ENCODE data around the gene KCNJ12.
A peak's percentile ranks its signal among the peaks of the same experiment; 100 is the strongest.

Gene KCNJ12

DNA sequence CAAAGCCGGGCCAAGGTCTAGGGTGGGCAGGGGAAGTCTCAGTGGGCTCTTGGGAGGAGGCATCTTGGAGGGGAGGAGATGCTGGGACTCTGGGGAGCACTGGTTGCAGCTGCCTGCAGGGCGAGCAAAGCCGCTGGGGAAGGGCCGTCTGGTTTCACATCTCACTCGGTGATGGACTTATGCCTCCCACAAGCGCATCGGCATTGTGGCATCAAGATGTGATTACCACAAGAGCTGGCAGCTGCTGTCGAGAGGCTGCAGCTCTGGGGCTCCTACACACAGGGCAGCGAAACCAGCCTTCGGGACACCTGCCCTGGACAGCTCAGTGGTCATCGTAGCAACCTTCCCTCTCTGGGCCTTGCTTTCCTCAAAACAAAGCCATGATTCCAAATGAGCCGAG is 3.1 kb upstream of the KCNJ12 start:
- no peak overlapping the region for H3K4me3 ChIP-seq (ENCODE audit: low read length)
- no peaks in the 10 kb centered on the region for H3K9me3 ChIP-seq (ENCODE audit: control insufficient read depth, low read depth, low read length)
- H3K27me3 ChIP-seq (ENCODE audit: control insufficient read depth, insufficient read depth, low read length), result peaks cover 43% of the 10 kb centered on the region
- H3K4me1 ChIP-seq (ENCODE audit: control insufficient read depth, low read depth, low read length), result peaks cover 16% of the 10 kb centered on the region
- H3K27ac ChIP-seq (ENCODE audit: low read length), result no peak overlapping the region
- H3K36me3 ChIP-seq (ENCODE audit: control insufficient read depth, low read depth, low read length), result no peaks in the 10 kb centered on the region
- H3K9ac ChIP-seq (ENCODE audit: low read length), result no peak overlapping the region

DNA sequence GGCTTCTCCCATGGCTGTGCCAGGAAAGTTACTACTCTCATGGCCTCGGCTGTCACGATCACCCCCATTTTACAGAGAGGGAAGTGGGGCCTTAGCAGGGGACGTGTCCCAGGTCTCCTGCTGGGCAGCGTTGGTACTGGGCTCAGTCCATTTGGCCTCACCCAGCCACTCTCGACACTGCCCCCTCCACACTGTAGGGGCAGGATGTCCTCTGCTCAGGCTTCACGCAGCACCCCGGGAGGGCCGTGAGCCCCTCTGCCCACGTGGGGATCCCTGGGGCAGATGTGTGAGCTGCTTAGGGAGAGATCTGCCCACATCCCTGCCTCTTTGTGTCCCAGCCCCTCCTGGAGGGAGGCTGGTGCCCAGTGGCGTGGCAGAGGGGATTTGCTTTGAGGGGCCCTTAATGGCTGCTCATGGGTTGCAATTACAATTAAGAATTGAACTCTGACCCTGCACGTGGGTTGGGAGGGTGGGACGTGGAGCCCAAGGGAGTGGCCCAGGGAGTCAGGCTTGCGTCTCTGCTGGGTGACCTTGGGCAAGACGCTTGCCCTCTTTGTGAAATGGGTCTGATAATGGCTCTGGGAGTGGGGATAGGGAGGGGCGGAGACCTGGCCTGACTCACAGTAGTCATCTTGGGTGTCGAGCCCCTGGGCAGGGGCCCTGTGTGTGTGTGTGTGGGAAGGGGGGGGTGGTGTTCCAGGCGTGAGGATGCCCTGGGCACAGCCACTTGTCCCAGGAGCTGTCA is 2.3 kb upstream of the KCNJ12 start:
- no peak overlapping the region for H3K4me3 ChIP-seq (ENCODE audit: low read length)
- no peaks in the 10 kb centered on the region for H3K36me3 ChIP-seq (ENCODE audit: control insufficient read depth, low read depth, low read length)
- H3K9me3 ChIP-seq (ENCODE audit: control insufficient read depth, low read depth, low read length), result no peaks in the 10 kb centered on the region
- H3K27me3 ChIP-seq (ENCODE audit: control insufficient read depth, insufficient read depth, low read length), result peaks cover 52% of the 10 kb centered on the region
- no peak overlapping the region for H3K9ac ChIP-seq (ENCODE audit: low read length)
- peaks cover 16% of the 10 kb centered on the region for H3K4me1 ChIP-seq (ENCODE audit: control insufficient read depth, low read depth, low read length)
- no peak overlapping the region for H3K27ac ChIP-seq (ENCODE audit: low read length)

DNA sequence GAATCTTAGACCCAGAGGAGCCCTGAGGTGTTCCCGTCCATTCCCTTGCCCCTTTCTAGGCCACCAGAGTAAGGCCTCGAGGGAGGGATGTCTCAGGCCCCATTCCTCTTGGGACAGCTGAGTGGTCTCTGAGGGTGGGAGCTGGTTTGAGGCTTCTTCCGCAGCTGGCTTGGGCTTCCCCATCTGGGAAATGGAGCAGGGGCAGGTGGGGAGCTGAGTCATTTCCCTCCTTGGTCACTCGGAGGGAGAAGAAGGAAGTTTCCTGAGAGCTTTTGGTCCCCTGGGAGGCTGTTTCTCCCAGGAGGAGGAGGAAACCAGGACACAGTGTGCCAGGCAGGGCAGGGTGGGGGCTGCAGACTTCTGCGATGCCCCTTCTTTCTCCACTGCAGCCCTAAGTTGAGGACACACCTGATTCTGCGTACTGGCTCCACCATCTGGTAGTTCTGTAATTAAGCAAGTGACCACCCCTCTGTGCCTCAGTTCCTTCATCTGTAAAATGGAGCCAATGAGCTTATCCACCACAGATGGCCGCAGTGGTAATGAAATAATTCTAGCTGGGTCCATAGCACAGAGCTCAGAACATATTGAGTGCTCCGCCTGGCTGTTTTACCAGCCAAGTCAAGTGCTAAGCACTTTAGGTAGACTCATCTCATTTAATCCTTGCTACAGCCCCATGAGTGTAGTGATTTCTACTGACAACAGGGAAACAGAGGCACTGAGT is 1.6 kb upstream of the KCNJ12 start:
- Histone ChIP-seq H3K4me3 (ENCODE audit: low read length) (no peak overlapping the region), H3K9ac (ENCODE audit: low read length) (no peak overlapping the region), H3K36me3 (ENCODE audit: control insufficient read depth, low read depth, low read length) (no peaks in the 10 kb centered on the region), H3K4me1 (ENCODE audit: control insufficient read depth, low read depth, low read length) (peaks cover 16% of the 10 kb centered on the region), H3K27ac (ENCODE audit: low read length) (no peak overlapping the region), H3K27me3 (ENCODE audit: control insufficient read depth, insufficient read depth, low read length) (peaks cover 54% of the 10 kb centered on the region), H3K9me3 (ENCODE audit: control insufficient read depth, low read depth, low read length) (no peaks in the 10 kb centered on the region)

DNA sequence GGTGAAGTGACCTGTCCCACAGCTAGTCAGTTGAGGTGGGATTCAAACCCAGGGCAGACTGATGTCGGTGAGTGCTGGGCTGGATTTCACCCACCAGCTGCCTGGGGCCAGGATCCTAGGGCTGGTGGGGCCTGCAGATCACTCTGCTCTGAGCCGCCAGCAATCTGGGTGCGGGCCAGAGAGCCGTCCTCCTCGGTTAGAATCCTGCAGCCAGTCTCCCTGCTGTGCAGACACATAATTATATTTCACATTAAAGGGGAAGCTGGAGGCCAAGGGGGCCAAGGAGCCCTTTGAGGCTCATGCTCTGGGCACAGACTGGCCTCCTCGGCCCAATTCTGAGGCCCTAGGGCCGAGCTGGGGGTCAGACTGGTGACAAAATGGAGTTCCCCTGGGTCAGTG is 996 bp upstream of the KCNJ12 start:
- H3K27ac ChIP-seq (ENCODE audit: low read length), result no peak overlapping the region
- H3K9me3 ChIP-seq (ENCODE audit: control insufficient read depth, low read depth, low read length), result no peaks in the 10 kb centered on the region
- no peaks in the 10 kb centered on the region for H3K36me3 ChIP-seq (ENCODE audit: control insufficient read depth, low read depth, low read length)
- H3K4me3 ChIP-seq (ENCODE audit: low read length), result no peak overlapping the region
- H3K9ac ChIP-seq (ENCODE audit: low read length), result no peak overlapping the region
- peaks cover 54% of the 10 kb centered on the region for H3K27me3 ChIP-seq (ENCODE audit: control insufficient read depth, insufficient read depth, low read length)
- peaks cover 14% of the 10 kb centered on the region for H3K4me1 ChIP-seq (ENCODE audit: control insufficient read depth, low read depth, low read length)

DNA sequence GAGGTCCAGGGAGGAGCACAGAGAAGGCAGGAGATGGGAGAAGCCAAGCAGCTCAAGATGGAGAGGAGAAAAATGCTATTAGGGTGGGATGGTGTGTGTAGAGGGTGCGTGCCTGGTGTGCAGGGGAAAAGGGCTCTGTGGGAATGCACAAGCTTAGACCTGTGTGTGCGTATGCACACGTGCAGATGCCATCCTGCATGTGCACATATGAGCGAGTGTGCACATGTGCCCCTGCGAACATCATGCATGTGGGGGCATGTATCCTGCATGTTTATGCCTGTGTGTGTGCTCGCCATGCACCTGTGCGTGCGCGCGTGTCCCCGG is 438 bp upstream of the KCNJ12 start:
- Histone ChIP-seq H3K9me3 (ENCODE audit: control insufficient read depth, low read depth, low read length) (no peaks in the 10 kb centered on the region), H3K36me3 (ENCODE audit: control insufficient read depth, low read depth, low read length) (no peaks in the 10 kb centered on the region), H3K4me1 (ENCODE audit: control insufficient read depth, low read depth, low read length) (peaks cover 8% of the 10 kb centered on the region), H3K27ac (ENCODE audit: low read length) (no peak overlapping the region), H3K9ac (ENCODE audit: low read length) (no peak overlapping the region), H3K27me3 (ENCODE audit: control insufficient read depth, insufficient read depth, low read length) (peaks cover 54% of the 10 kb centered on the region), H3K4me3 (ENCODE audit: low read length) (peak overlapping the region; percentile 59)

DNA sequence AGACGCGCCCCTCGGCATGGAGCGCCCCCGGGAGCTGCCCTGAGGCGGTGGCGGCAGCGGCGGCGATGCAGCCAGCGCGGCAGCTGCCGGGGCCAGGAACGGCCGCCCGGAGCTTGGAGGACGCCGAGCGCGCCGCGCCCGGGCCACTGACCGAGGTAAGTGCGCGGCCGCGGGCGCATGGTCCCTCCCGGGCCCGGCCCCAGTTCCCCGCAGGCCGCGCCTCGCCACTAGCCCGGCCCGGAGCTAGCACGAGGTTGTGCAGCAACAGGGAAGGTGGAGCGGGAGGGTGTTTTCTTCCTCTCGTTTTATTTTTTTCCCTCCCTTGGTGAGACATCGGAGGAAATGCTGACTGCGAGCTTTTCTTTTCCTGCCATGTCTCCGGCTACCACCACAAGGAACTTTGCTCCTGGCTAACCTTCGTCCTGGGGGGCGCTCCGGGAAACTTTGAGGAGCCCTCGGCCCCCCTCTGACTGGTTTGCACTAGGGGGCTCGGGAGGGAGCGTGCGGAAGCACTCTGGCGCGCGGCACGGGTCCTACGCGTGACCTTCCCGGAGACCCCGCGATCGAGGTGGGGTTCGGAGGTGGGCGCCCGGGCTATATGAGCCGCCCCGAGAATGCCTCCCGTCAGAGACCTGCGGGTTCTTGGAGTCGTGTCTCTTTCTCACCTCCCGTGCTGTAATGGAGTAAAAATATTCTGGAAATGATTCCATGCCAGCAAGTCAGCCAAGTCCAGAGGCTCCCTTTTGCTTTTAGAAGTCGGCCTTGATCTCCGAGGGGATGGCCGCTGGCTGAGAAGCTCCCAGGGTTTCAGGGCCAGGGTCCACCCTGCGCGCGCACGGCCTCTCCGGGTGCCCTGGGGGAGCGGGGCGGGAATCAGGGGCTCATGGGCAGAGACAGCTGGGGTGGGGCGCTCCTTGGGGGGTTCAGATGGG is 868 bp downstream of the KCNJ12 start:
- Histone ChIP-seq H3K4me1 (ENCODE audit: control insufficient read depth, low read depth, low read length) (peaks cover 4% of the 10 kb centered on the region), H3K27ac (ENCODE audit: low read length) (no peak overlapping the region), H3K27me3 (ENCODE audit: control insufficient read depth, insufficient read depth, low read length) (peaks cover 54% of the 10 kb centered on the region), H3K36me3 (ENCODE audit: control insufficient read depth, low read depth, low read length) (no peaks in the 10 kb centered on the region), H3K9ac (ENCODE audit: low read length) (no peak overlapping the region), H3K4me3 (ENCODE audit: low read length) (peak overlapping the region; percentile 59), H3K9me3 (ENCODE audit: control insufficient read depth, low read depth, low read length) (no peaks in the 10 kb centered on the region)

DNA sequence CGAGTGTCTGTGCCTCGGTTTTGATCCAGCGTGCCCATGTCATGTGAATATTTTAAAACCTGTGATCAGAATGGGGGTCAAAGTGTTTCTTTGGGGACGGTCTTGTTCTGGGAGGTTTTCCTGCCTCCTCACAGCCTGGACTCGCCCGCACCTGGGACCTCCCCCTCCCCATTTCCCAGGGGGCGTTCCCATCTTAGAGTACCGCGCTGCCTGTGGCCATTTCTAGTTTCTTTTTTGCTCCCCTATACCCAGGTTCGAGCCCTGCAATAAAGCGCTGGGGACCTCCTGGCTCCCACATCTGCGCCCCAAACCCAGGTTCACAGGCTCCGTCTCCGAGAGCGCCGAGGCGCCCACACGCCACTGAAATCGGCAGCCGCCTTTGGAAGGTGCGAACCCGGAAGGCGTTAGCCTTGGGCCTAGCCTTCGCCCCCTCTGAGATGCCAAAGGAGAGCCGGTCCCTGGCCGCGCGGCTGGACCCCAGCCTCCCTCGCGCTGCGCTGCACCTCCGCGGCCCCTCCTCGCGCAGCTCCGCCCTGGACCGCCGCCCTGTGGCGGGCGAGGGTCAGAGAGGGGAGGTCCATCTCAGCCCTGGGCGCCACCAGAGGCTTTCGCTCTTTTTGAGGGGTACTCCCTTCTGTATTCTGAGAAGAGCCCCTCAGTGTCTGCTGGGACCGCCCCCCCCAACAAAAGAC is 1.7 kb downstream of the KCNJ12 start:
- Histone ChIP-seq H3K36me3 (ENCODE audit: control insufficient read depth, low read depth, low read length) (no peaks in the 10 kb centered on the region), H3K4me1 (ENCODE audit: control insufficient read depth, low read depth, low read length) (peaks cover 4% of the 10 kb centered on the region), H3K9me3 (ENCODE audit: control insufficient read depth, low read depth, low read length) (no peaks in the 10 kb centered on the region), H3K27ac (ENCODE audit: low read length) (no peak overlapping the region), H3K9ac (ENCODE audit: low read length) (no peak overlapping the region), H3K27me3 (ENCODE audit: control insufficient read depth, insufficient read depth, low read length) (peaks cover 54% of the 10 kb centered on the region), H3K4me3 (ENCODE audit: low read length) (peak overlapping the region; percentile 59)

DNA sequence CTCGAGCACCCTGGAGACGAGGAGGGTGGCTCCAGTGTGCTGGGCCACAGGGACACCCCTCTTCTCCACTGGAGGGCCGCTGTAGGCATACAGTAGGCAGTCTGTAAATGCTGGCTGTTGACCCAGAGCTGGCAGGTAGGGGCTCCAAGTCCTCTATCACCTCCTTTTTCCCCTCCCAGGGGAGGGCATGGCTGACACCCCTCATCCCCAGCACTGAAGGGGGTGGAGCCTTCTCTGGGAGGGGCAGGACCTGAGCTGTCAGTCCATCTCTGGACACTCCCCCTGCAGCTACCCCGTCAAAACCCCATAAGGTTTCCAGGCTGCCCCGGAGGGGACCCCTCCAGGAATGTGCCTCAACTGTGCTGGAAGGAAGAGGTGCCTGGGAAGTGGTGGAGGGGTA is 2.4 kb downstream of the KCNJ12 start:
- no peak overlapping the region for H3K27ac ChIP-seq (ENCODE audit: low read length)
- H3K27me3 ChIP-seq (ENCODE audit: control insufficient read depth, insufficient read depth, low read length), result peaks cover 50% of the 10 kb centered on the region
- no peaks in the 10 kb centered on the region for H3K36me3 ChIP-seq (ENCODE audit: control insufficient read depth, low read depth, low read length)
- H3K4me1 ChIP-seq (ENCODE audit: control insufficient read depth, low read depth, low read length), result peaks cover 4% of the 10 kb centered on the region
- H3K4me3 ChIP-seq (ENCODE audit: low read length), result peak overlapping the region; percentile 59
- H3K9ac ChIP-seq (ENCODE audit: low read length), result no peak overlapping the region
- H3K9me3 ChIP-seq (ENCODE audit: control insufficient read depth, low read depth, low read length), result no peaks in the 10 kb centered on the region

DNA sequence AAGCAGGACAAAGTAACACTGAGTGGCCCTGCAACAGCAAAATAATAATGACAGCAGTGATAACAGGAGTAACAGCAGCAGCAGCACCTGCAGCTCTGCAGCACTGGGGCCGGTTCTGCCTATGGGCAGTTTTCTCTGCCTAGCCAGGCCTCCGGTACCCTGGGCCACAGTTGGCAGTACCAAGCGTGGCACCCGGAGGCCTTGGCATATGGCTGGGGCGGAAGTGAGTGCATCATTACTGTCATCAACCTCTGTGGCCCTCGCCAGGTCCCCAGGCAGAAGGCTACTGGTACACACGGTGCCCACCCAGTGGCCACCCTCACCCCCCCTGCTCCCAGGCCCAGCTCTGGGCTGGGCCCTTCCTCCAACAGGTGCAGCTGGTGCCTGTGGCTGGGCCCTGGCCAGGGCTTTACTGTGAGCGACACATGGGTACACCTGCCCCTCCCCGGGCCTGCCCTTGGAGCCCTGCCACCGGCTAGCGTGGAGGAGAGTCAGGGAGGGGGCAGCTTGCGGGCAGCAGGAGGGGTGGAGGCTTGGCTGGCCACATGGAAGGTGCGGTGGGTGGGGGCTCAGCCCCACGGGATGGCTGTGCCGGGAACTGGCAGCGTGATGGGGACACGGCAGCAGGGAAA is 3.0 kb downstream of the KCNJ12 start:
- Histone ChIP-seq H3K36me3 (ENCODE audit: control insufficient read depth, low read depth, low read length) (no peaks in the 10 kb centered on the region), H3K4me1 (ENCODE audit: control insufficient read depth, low read depth, low read length) (peaks cover 4% of the 10 kb centered on the region), H3K9ac (ENCODE audit: low read length) (no peak overlapping the region), H3K4me3 (ENCODE audit: low read length) (no peak overlapping the region), H3K27ac (ENCODE audit: low read length) (no peak overlapping the region), H3K9me3 (ENCODE audit: control insufficient read depth, low read depth, low read length) (no peaks in the 10 kb centered on the region), H3K27me3 (ENCODE audit: control insufficient read depth, insufficient read depth, low read length) (peaks cover 49% of the 10 kb centered on the region)

DNA sequence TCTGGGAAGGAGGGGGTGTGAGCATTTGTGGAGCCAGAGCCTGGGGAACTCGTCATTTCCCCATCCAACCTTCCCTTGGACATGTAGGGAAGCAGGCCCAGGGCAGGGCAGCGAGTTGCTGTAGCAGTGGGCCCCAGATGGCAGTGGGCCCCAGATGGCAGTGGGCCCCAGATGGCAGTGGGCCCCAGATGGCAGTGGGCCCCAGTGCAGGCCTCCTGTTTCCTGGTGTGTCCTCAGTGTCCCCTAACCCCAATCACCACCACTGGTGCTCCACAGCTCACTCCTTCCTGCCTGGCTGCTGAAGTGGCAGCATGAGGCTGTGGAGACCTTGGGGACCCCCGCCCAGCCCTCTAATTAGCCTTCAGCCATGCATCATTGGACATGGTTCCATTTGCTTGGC is 4.5 kb downstream of the KCNJ12 start:
- no peaks in the 10 kb centered on the region for H3K9me3 ChIP-seq (ENCODE audit: control insufficient read depth, low read depth, low read length)
- H3K27ac ChIP-seq (ENCODE audit: low read length), result no peak overlapping the region
- no peak overlapping the region for H3K4me3 ChIP-seq (ENCODE audit: low read length)
- H3K4me1 ChIP-seq (ENCODE audit: control insufficient read depth, low read depth, low read length), result peaks cover 2% of the 10 kb centered on the region
- H3K36me3 ChIP-seq (ENCODE audit: control insufficient read depth, low read depth, low read length), result no peaks in the 10 kb centered on the region
- H3K27me3 ChIP-seq (ENCODE audit: control insufficient read depth, insufficient read depth, low read length), result peaks cover 34% of the 10 kb centered on the region
- H3K9ac ChIP-seq (ENCODE audit: low read length), result no peak overlapping the region
